ENCODE data around the gene AKNAD1. TPM values are rescaled to one million over a fixed set of nuclear protein-coding genes. Genes with fewer than 3 reads are reported as not detected.

AKNAD1 gene
- total RNA-seq, 1 donor = 0.86 TPM

GRCh38 chr1:108811611-108812010 lies 45.3 kb downstream of the AKNAD1 start:
- no peak for DNase-seq (ENCODE audit: low read depth)
- no peak overlapping the region for H3K4me3 ChIP-seq (ENCODE audit: low read depth, low read length)
- no peak for TF ChIP-seq CTCF (IDR thresholded peaks at IDR 0.05; ENCODE audit: insufficient read depth, low read depth, low read length)

DNA sequence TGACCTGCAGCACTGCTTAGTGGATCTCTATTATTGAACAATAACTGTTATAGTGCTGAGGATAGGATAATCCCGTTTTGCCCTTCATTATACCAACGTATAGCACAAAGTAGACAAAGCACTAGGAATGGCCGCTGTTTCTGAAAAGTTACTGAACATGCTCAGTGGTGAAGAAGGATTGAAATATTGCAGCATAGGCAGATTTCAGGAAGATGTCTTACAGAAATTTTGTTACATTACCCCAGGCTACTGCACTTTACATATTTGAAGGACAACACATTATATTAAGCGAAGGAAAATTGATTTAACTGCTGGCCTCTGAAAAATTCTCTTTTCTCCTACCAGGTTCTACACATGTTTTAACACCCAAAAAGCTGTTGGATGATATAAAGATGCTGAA lies 48.5 kb downstream of the AKNAD1 start:
- TF ChIP-seq CTCF (IDR thresholded peaks at IDR 0.05; ENCODE audit: insufficient read depth, low read depth, low read length) = no peak
- H3K4me3 ChIP-seq (ENCODE audit: low read depth, low read length) = no peak overlapping the region
- no peak for DNase-seq (ENCODE audit: low read depth)

DNA sequence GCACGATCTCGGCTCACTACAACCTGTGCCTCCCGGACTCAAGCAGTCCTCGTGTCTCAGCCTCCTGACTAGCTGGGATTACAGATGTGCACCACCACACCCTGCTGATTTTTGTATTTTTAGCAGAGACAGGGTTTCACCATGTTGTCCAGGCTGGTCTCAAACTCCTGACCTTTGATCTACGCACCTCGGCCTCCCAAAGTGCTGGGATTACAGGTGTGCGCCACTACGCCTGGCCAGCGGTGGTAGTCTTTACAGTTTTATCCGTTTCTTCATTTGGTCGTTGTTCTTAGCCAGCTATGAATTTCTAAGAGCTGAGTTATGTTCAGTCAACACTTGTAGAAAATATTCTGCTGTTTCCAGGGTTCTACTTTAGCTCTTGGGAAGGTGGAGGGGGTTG lies 53.3 kb downstream of the AKNAD1 start:
- no peak for DNase-seq (ENCODE audit: low read depth)
- no peak for TF ChIP-seq CTCF (IDR thresholded peaks at IDR 0.05; ENCODE audit: insufficient read depth, low read depth, low read length)
- H3K4me3 ChIP-seq (ENCODE audit: low read depth, low read length) = no peak overlapping the region

- peak; percentile 27 for DNase-seq (ENCODE audit: low read depth)
- no peak overlapping the region for H3K4me3 ChIP-seq (ENCODE audit: low read depth, low read length)
- TF ChIP-seq CTCF (IDR thresholded peaks at IDR 0.05; ENCODE audit: insufficient read depth, low read depth, low read length) = no peak
These were observed 55.8 kb downstream of the AKNAD1 start for GRCh38 chr1:108801101-108801500.

DNA sequence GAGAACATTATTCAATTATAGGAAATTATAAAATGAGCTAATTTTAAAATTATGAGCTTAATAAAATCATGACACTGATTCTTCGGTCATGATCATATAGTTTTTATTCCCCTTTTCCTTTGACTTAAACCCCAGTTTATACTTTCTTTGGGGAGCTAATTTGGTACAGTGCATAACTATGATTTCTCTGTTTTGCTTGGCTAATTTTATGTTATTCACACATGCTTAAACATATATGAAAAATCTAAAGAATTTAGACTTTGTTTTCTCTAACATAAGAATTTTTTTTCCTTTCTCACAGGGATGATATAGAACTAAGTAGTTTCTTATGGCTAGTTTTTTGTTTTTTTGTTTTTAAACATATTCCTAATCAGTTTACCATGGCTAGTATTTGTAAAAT lies 57.9 kb downstream of the AKNAD1 start:
- H3K4me3 ChIP-seq (ENCODE audit: low read depth, low read length) = no peak overlapping the region
- no peak for TF ChIP-seq CTCF (IDR thresholded peaks at IDR 0.05; ENCODE audit: insufficient read depth, low read depth, low read length)
- DNase-seq (ENCODE audit: low read depth) = no peak

DNA sequence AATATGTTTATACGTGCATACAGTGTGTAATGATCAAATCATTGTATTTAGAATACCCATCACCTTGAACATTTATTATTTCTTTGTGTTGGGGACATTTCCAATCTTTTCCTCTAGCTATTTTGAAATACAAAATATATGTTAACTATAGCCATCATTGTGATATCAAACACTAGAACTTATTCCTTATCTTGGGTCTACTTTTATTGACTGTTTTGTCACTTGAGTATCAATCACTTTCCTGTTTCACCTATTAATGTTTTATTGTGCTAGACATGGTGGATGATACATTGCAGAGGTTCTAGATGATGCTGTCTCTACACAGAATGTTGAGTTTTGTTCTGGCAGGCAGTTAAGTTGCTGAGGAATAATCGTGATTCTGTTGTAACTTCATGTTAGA lies 64.5 kb downstream of the AKNAD1 start:
- TF ChIP-seq CTCF (IDR thresholded peaks at IDR 0.05; ENCODE audit: insufficient read depth, low read depth, low read length) = no peak
- no peak for DNase-seq (ENCODE audit: low read depth)
- H3K4me3 ChIP-seq (ENCODE audit: low read depth, low read length) = no peak overlapping the region

DNA sequence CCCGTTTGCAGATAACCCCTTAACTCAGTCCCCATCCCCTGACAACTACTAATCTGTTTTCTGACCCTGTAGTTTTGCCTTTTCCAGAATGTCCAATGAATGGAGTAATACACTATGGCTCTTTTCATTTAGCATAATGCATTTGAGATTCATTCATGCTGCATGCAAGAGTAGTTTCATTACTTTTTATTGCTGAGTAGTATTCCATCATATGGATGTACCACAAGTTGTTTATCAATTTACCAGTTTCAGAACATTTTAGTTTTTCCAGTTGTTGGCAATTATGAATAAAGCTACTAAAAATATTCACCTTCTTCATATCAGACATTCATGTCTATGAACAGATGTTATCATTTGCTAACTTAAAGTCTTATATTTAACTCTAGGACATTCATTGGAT lies 65.1 kb downstream of the AKNAD1 start:
- H3K4me3 ChIP-seq (ENCODE audit: low read depth, low read length) = no peak overlapping the region
- DNase-seq (ENCODE audit: low read depth) = no peak
- TF ChIP-seq CTCF (IDR thresholded peaks at IDR 0.05; ENCODE audit: insufficient read depth, low read depth, low read length) = no peak
